HG03378 (cell line): ENCODE results near the gene IGSF21.
"Not testable (repeated sequence)": the region's sequence is repeated elsewhere in the genome, so short reads cannot be mapped to it uniquely, and the experiment has no call there.

Experiments
- ATAC-seq: cut with Tn5 transposase; IDR thresholded peaks from one replicate; pipeline ENCODE4 v1.9.1; 2021; ENCODE audit warnings: mild to moderate bottlenecking, moderate library complexity; ENCODE audit not compliant: unreplicated experiment

The IGSF21 gene

GRCh38 chr1:18348354-18348753, 240.8 kb downstream of the IGSF21 start:
- no peak for ATAC-seq

- no peak for ATAC-seq
These were observed 243.1 kb downstream of the IGSF21 start for GRCh38 chr1:18350747-18351146.

- no peak for ATAC-seq
These were observed 244.1 kb downstream of the IGSF21 start for GRCh38 chr1:18351735-18352134.

- ATAC-seq: no peak
These were observed 245.2 kb downstream of the IGSF21 start for GRCh38 chr1:18352636-18353265.

GRCh38 chr1:18353528-18353927, 245.9 kb downstream of the IGSF21 start:
- ATAC-seq: no peak

GRCh38 chr1:18353992-18354391, 246.4 kb downstream of the IGSF21 start:
- ATAC-seq: no peak

GRCh38 chr1:18354612-18355011, 247.0 kb downstream of the IGSF21 start:
- no peak for ATAC-seq

- no peak for ATAC-seq
These were observed 250.1 kb downstream of the IGSF21 start for GRCh38 chr1:18357622-18358230.

- ATAC-seq: no peak
These were observed 251.0 kb downstream of the IGSF21 start for GRCh38 chr1:18358600-18358999.

GRCh38 chr1:18360251-18360650, 252.7 kb downstream of the IGSF21 start:
- ATAC-seq: no peak

GRCh38 chr1:18362150-18362549, 254.6 kb downstream of the IGSF21 start:
- no peak for ATAC-seq

- ATAC-seq: no peak
These were observed 255.8 kb downstream of the IGSF21 start for GRCh38 chr1:18363436-18363835.

GRCh38 chr1:18365099-18365705, 257.6 kb downstream of the IGSF21 start:
- ATAC-seq: no peak

GRCh38 chr1:18372505-18372904, 264.9 kb downstream of the IGSF21 start:
- ATAC-seq: not testable (repeated sequence)

GRCh38 chr1:18373151-18373550, 265.6 kb downstream of the IGSF21 start:
- no peak for ATAC-seq

- no peak for ATAC-seq
These were observed 266.4 kb downstream of the IGSF21 start for GRCh38 chr1:18373882-18374493.

GRCh38 chr1:18376661-18377060, 269.1 kb downstream of the IGSF21 start:
- no peak for ATAC-seq

GRCh38 chr1:18380288-18380687, 272.7 kb downstream of the IGSF21 start:
- no peak for ATAC-seq

GRCh38 chr1:18384059-18384458, 276.5 kb downstream of the IGSF21 start:
- no peak for ATAC-seq

- no peak for ATAC-seq
These were observed 276.9 kb downstream of the IGSF21 start for GRCh38 chr1:18384471-18384870.

GRCh38 chr1:18385239-18385790, 277.7 kb downstream of the IGSF21 start:
- ATAC-seq: no peak

GRCh38 chr1:18386591-18386990, 279.0 kb downstream of the IGSF21 start:
- no peak for ATAC-seq
